22Rv1 (cell line): ENCODE results near the gene DHX40.

Experiments
- CTCF ChIP-seq: fragments of 450-650 bp; IDR thresholded peaks from 2 replicates; pipeline ENCODE4 v1.5.1; 2017; ENCODE audit warnings: mild to moderate bottlenecking
- ZFX ChIP-seq: fragments of 450-650 bp; IDR thresholded peaks from 2 replicates; pipeline ENCODE4 v1.6.1; 2017; ENCODE audit warnings: antibody characterized with exemption, borderline replicate concordance

GRCh38 chr17:59633658-59634359 is 68.4 kb downstream of the DHX40 start:
- no peak for TF ChIP-seq CTCF
- TF ChIP-seq ZFX: no peak
